ENCODE measurements around the gene ERVFRD-1.
"Not testable (repeated sequence)": the region's sequence is repeated elsewhere in the genome, so short reads cannot be mapped to it uniquely, and the experiment has no call there.

ERVFRD-1 gene

DNA sequence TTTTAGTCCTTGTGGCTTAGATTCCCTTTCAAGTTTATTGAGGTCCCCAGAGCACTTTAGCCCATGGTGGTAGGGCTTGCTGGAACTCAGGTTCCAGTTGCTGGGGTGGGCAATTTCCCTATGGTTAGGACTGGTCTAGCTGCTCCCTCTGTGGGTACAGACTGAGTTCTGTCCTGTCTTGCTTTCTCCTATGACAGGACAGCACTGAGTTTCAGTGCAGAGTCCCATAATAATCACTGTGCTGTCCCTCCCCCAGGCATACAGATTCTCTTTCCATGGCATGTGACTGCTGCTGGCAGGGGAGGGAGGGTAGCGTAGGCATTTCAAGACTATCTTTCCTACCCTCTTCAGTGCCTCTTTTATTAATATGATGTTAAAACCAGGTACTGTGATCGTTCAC is 17.1 kb upstream of the ERVFRD-1 start:
- no peak for DNase-seq (ENCODE audit: low spot score)

DNA sequence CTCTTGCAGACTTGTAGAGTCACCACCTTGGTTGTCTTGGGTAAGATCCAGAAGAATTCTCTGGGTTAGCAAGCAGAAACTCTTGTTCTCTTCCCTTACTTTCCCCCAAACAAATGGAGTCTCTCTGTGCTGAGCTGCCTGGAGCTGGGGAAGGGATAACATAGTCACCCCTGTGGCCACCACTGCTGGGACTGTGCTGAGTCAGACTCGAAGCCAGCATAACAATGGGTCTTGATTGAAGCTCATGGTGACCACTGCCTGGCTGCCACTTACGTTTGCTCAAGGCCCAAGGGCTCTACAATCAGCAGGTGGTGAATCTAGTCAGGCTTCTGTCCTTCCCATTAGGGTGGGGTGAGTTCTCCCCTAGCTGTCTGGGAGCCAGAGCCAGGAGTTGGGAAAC is 15.4 kb upstream of the ERVFRD-1 start:
- DNase-seq (ENCODE audit: low spot score): no peak

DNA sequence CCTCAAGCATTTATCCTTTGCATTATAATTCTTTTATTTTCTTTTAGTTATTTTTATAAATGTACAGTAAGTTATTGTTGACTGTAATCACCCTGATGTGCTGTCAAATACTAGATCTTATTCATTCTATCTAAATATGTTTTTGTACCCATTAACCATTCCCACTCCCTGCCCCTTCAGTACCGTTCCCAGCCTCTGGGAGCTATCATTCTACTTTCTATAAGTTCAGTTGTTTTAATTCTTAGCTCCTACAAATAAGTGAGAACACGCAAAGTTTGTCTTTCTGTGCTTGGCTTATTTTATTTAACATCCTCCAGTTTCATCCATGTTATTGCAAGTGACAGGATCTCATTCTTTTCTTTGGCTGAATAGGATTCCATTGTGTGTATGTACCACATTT is 12.5 kb upstream of the ERVFRD-1 start:
- DNase-seq (ENCODE audit: low spot score): no peak

DNA sequence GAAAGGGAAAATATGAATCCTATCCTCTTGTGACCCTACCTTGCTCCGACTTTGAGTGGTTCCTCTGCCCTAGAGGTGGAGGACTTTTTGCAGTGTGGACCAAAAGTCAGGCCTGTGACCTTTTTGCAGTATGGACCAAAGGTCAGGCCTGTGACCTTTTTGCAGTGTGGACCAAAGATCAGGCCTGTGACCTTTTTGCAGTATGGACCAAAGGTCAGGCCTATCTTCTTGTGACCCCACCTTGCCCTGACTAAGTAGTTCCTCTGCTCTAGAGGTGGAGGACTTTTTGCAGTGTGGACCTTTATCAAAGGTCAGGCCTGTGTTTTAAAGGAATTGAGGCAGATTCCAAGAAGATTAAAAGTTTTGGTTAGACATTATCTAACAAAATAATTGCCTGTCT is 10.9 kb upstream of the ERVFRD-1 start:
- no peak for DNase-seq (ENCODE audit: low spot score)

DNA sequence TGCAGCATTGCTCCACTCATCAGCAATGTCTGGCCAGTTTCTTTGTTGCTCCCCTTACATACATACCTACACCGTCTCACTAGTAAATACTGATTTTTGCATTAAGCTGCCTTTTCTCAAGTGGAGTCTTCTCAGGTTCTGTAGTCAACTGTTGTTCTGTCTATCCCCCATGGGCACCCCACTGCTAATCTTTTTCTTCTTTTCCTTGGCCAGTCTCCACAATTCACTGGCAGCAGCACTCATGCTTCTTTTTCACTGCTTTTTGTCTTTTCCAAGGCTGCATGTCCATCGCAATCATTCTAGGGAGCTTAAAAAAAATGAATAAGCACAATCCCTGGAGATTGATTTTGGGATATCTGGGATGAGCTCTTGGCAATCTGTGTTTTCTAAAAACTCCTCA is 10.3 kb upstream of the ERVFRD-1 start:
- DNase-seq (ENCODE audit: low spot score): no peak

DNA sequence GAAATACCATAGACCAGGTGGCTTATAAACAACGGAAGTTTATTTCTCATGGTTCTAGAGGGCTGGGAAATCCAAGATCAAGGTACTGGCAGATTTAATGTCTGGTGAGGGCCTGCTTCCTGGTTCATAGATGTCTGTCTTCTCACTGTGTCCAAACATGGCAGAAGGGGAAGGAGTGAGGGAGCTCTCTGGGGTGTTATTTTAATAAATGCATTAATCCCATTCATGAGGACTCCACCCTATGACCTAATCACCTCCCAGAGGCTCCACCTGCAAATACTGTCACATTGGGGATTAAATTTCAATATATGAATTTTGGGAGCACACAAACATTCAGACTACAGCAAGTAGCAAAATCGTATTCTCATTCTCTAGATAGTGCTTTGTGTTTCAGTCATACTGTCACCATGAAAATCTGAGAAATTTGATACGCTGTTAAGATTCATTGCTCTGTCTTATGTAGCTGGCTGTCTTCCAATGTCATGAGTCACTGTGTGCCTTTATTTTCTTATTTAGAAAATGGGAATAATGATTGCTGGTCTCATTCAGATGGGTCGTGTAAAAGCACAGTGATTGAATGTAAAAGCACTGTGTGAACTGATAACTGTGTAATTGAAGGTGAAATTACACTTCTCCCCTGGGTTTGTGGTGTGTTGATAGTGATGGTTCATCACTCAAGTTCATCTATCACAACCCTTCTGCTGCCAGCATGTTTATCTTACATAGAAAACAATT is 8.9 kb upstream of the ERVFRD-1 start:
- peak; percentile 34 for DNase-seq (ENCODE audit: low spot score)

DNA sequence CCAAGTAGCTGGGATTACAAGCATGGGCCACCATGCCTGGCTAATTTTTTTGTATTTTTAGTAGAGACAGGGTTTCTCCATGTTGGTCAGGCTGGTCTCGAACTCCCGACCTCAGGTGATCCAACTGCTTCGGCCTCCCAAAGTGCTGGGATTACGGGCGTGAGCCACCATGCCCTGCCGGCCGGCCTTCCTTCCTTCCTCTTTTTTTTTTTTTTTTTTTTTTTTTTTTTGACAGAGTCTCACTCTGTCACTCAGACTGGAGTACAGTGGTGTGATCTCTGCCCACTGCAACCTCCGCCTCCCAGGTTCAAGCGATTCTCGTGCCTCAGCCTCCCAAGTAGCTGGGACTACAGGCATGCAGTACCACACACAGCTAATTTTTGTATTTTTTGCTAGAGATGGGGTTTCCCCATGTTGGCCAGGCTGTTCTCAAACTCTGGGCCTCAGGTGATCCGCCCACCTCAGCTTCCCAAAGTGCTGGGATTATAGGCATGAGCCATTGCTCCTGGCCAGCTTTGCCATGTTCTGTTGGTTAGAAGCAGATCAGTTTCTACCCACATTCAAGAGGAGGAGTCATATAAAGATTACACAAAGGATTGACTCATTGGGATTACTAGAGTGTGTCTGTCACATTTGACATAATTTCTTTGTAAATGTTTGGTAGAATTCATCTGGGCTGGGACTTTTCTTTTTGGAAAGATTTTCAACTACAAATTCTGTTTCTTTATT is 4.4 kb upstream of the ERVFRD-1 start:
- DNase-seq (ENCODE audit: low spot score): peak; percentile 35

DNA sequence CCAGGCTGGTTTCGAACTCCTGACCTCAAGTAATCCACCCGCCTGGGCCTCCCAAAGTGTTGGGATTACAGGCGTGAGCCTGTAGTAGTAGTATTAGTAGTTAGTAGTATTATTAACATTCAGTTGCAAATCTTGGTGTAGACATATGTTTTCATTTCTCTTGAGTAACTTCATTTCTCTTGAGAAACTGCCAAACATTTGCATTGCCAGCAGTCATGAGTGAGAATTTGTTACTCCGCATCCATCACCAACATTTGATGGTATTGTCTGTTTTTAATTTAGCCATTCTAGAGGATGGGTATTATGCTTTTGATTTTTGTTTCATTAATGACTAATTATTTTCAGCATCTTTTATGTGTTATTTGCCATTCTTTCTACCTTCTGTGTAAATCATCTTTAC is 1.5 kb upstream of the ERVFRD-1 start:
- no peak for DNase-seq (ENCODE audit: low spot score)

DNA sequence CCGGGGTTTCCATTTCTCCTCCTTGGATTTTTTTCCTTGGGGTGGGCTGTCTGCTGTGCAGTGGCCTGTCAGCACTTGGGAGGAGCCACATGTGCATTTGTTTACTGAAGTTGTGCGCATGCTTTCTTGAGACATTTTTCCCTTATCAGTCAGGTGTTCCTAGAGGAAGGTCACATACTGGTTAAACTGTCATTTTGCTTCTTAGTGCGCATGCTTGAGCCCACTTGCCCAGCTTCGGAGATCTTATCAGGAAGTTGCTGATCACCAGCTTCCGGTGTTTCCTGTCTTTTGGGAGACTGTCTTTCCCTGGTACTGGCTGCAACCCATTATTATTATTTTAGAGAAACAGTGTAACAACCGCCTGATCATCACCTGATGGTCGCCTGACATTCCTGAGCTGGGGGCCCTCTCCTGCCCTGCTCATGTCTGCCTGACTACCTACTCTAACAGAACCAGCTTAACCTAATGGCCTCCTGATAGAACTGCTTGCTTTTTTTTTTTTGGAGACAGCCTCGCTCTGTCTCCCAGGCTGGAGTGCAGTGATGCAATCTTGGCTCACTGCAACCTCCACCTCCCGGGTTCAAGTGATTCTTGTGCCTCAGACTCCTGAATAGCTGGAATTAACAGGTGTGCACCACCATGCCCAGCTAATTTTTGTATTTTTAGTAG is 378 bp upstream of the ERVFRD-1 start:
- no peak for DNase-seq (ENCODE audit: low spot score)

DNA sequence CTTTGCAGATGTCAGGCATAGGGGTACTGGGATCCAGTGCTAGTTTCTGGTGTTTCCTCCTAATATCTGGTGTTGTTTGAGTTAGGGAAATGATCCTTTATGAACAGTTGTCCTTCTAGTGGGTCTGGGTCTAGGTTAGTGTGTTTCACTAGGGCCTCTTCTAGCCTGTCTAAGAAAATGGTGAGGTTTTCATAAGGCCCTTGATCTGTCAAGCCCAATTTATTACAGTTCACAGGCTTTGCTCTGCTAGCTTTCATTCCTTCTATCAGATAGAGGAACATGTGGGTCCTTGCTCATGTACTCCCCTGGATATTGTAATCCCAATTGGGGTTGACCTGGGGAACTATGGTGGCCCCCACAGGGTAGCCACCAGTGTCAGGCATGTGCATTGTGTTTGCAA is 2.8 kb downstream of the ERVFRD-1 start:
- DNase-seq (ENCODE audit: low spot score): no peak

DNA sequence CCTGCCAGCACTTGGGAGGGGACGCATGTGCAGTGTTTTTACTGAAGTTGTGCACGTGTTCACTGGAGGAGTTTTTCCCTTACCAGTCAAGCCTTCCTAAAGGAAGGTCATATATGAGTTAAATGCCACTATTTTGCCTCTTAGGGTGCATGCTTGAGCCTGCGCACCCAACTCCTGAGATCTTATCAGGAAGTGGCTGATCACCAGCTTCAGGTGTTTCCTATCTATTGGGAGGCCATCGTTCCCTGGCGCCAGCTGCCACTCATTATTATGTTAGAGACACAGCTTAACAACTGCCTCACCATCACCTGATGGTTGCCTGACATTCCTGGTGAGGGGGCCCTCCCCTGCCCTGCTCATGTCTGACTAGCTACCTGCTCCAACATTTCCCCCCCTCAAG is 8.5 kb downstream of the ERVFRD-1 start:
- no peak for DNase-seq (ENCODE audit: low spot score)

DNA sequence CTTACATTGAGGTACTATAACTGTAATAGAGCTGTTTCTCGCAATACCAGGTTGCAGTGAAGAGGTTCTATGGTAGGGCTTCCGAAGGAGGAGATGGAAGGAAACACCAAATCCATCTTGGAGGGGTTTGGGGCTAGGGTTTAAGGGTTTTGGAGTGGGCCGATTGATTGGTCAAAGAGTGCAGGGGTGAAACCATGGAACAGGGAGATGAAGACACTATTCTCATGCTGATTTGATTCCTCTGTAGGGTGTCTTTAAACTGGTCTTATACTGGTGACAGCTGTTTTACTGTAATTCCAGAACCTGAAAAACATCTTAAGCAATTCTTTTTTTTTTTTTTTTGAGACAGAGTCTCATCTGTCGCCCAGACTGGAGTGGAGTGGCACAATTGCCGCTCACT is 10.1 kb downstream of the ERVFRD-1 start:
- no peak for DNase-seq (ENCODE audit: low spot score)

DNA sequence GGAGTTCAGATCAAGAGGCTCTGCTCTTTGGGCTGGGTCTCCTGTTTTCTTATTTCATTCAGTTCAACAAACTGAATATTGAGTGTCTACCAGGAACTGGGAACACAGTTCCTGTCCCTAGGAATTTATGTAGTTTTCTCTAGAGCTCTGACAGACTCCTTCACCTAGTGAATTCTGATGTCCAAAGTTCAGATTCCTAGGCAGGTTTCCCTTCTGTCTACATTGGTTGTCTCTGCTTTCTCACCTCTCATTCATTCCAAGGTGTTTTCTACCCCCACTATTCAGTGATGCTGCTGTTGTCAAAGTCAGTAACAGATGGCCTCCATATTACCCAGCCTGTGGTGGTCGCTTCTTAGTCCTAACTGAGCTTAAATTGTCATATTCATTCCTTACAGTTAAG is 13.5 kb downstream of the ERVFRD-1 start:
- no peak for DNase-seq (ENCODE audit: low spot score)

DNA sequence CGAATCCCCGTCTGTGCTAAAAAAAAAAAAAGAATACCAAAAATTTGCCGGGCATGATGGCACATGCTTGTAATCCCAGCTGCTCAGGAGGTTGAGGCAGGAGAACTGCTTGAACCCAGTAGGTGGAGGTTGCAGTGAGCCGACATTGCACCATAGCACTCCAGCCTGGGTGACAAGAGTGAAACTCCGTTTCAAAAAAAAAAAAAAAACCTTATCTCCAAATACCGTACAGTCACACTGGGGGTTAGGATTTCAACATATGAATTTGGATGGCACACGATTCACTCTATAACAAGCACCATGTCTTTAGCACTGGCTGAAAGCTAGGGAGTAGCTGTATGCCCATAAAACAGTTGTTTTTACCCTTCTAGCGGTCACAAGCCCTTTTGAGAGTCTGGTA is 14.0 kb downstream of the ERVFRD-1 start:
- DNase-seq (ENCODE audit: low spot score): no peak

DNA sequence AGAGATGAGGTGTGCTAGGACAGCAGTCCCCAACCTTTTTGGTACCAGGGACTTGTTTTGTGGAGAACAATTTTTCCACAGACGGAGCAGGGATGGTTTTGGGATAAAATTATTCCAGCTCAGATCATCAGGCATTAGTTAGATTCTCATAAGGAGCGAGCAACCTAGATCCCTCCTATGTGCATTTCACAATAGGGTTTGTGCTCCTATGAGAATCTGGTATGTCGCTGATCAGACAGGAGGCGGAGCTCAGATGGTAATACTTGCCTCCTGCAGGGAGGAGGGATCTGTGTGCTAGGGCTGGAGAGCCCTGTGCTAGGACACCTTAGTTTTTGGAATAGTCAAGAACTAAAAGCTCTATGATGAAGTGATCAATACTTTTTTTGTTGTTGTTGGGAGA is 15.4 kb downstream of the ERVFRD-1 start:
- DNase-seq (ENCODE audit: low spot score): peak; percentile 20

DNA sequence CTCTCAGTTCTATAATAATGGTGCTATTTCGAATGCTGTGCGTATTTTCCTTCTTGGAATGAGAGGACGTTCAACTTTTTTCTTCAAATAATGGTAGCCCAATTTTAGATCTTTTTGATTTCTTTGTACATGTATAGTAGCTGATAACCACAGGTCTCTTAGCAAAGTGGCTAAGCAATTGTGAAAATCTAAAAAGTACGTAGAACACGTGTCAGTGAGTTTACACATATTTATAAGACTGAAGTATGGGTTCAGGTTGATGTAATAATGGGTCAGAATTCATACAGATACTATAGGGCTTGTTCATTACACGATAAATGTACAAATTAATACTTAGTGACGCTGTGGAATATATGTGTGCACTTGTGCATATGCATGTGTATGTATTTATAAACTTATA is 16.6 kb downstream of the ERVFRD-1 start:
- DNase-seq (ENCODE audit: low spot score): no peak

DNA sequence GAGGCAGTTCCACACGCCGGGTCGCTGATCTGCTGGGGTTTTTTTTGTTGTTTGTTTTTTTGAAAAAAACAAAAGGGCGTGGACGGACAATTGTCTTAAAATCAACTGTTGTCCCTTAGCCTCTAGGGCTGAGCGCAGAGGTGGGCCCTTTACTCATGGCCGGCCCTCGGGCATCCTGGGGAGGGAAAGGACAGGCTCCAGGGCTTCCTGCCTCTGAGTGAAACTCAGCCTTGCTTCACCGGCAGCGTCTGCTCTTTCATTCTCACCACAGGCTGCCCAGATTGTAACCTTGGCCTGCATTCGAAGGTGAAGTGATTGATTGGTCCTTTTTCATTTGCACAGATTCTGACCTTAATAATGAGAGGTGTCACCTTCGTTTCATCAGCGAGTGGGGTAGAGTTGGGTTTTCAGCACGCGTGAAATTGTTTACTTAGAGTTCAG is 17.1 kb downstream of the ERVFRD-1 start:
- peak; percentile 62 for DNase-seq (ENCODE audit: low spot score)

DNA sequence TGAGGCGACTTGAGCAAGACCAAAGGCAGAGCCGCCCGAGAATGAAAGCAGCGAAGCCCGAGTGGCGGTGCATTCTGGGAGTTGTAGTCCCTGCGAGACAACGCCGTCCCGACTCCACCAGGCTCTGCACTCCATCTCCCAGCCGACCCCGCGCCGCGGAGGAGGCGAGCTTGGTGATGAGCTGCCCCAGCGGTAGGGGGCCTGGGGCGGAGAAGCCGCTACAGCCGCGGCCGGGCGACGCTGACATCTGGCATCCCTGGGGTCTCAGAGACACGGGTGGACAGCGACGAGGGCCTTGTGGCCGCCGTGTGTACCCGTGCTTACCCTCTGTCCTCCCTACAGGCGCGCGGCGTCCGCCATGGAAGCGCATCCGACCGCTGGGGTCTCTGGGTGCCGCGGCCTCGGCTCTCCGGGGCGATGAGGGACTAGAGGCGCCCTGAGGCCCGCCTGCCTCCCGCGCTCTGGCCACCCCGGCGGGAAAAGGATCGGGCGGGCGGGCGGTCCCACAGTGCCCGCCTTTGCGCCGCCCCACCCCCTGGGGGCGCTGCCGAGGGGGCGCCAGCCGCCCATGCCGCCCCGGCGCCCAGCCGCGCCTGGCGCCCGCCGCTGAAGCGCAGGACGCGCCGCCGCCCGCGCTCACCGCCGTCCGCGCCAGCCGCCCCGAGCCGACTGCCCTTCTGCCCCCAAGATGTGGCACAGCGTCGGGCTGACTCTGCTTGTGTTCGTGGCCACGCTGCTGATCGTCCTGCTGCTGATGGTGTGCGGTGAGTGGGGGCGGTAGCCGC is 17.7 kb downstream of the ERVFRD-1 start, which contains the start of gene SMIM13:
SMIM13 (plus strand) TSS at position 209 of the 785 bp plus-strand sequence; CDS start at position 689, 480 bp downstream.
- peak; percentile 97 for DNase-seq (ENCODE audit: low spot score)

DNA sequence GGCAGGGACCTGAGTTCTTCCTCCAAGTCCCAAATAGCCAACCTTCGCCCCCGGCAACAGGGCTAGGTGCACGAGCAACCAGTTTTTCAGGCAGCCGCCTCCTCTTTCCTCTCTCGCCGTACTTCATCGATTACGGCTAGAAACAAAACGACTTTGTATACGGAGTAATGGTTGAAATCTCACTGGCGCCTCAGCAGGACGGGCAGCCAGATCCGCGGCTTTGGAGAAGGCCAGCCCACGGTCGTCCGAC is 18.2 kb downstream of the ERVFRD-1 start:
- no peak for DNase-seq (ENCODE audit: low spot score)

DNA sequence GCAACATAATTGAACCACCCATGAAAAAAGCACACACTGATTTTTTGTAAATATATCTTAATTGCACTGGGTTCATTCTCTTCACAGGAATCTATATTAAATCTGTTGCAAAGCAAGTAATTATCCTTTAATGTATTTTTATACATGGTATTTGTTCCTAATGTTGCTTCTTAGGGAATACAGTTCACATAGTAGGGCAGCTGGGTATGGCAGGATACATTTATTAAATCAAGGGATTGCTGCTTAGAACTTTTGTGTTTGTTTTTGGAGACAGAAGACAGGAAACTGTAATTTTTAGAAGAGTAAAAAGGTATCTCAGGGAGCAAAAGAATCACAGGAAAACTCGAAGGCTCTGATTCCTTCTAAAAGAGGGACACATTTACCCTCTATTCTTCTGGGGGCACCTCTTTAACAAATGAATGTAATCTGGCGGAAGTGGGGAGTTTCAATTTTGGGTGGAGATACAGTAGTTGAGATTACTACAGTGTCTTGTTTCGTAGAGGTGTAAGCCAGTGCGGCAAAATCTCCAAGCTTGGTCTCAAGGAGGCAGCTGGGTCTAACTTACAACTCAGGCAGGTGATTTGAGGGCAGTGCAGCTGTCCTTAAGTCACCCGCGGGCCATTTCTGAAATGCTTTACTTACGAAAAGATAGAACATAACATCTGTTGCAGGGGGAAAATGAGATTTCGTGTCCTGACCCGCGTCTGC is 18.7 kb downstream of the ERVFRD-1 start:
- no peak for DNase-seq (ENCODE audit: low spot score)

DNA sequence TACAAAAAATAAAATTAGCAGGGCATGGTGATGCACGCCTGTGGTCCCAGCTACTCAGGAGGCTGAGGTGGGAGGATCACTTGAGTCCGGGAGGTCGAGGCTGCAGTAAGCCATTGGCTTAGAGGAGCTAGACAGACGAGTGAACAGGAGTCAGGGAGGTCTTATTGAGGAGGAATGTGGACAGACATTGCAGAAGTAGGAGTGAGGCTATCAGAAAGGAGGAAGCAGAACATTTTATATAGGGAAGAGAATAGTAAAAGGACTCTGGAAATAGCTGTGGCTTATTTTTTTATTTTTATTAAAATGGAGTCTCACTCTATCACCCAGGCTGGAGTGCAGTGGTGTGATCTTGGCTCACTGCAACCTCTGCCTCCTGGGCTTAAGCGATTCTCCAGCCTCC is 20.4 kb downstream of the ERVFRD-1 start:
- DNase-seq (ENCODE audit: low spot score): not testable (repeated sequence)

DNA sequence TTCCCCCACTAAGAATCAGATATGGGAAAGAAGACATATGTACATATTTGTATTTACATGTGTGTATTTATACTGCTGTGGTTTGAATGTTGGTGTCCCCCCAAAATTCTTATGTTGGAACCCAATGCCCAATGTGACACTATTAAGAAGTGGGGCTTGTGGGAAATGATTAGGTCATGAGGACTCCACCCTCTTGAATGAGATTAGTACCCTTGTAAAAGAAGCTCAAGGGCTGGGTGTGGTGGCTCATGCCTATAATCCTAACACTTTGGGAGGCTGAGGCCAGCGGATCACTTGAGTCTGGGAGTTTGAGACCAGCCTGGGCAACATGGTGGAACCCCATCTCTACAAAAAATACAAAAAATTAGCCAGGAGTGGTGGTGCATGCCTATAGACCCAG is 21.8 kb downstream of the ERVFRD-1 start:
- no peak for DNase-seq (ENCODE audit: low spot score)
